CD14-positive monocyte (primary cell): ENCODE results near the gene SLC6A16. TPM values are rescaled to one million over a fixed set of nuclear protein-coding genes. Genes with fewer than 3 reads are reported as not detected.

Source experiments
- DNase-seq, 3 donors: peaks; one replicate each; pipeline ENCODE4 v3.0.0-alpha.2; 2011 to 2022
- H2AFZ ChIP-seq: 2 replicates; pipeline ENCODE4 v1.6.0; 2012; ENCODE audit warnings: mild to moderate bottlenecking, low read depth, low read length, inconsistent platforms; ENCODE audit not compliant: insufficient read depth, poor library complexity, severe bottlenecking
- H3K27ac ChIP-seq, 2 donors: 1 replicate in 1 of 2; 2 replicates in 1 of 2; pipeline ENCODE4 v1.5.1; 2012 to 2013; ENCODE audit warnings: low read length in 2 of 2, control low read depth in 1 of 2, inconsistent platforms in 1 of 2, low read depth in 1 of 2, mild to moderate bottlenecking in 1 of 2
- H3K27me3 ChIP-seq, 2 donors: one replicate each; pipeline versions ENCODE4 v1.6.0 to v1.6.1; 2011 to 2013; ENCODE audit warnings: low read length in 2 of 2; ENCODE audit not compliant: control insufficient read depth in 2 of 2, insufficient read depth in 2 of 2
- H3K36me3 ChIP-seq, 2 donors: replicated peaks in 1 of 2; 1 replicate in 1 of 2; 2 replicates in 1 of 2; pipeline versions ENCODE4 v1.5.1 to v1.6.1; 2012 to 2013; ENCODE audit warnings: low read length in 2 of 2, control low read depth in 1 of 2, inconsistent platforms in 1 of 2, mild to moderate bottlenecking in 1 of 2; ENCODE audit not compliant: insufficient read depth in 2 of 2, control insufficient read depth in 1 of 2
- H3K4me1 ChIP-seq, 2 donors: 1 replicate in 1 of 2; 2 replicates in 1 of 2; pipeline versions ENCODE4 v1.5.1 to v1.6.1; 2012 to 2013; ENCODE audit warnings: low read length in 2 of 2, control low read depth in 1 of 2, inconsistent platforms in 1 of 2, mild to moderate bottlenecking in 1 of 2, moderate library complexity in 1 of 2; ENCODE audit not compliant: insufficient read depth in 2 of 2, control insufficient read depth in 1 of 2
- H3K4me2 ChIP-seq: replicated peaks from 2 replicates; pipeline ENCODE3; 2012; ENCODE audit warnings: low read length, moderate library complexity, mild to moderate bottlenecking; ENCODE audit not compliant: poor library complexity, severe bottlenecking; ENCODE audit errors: extremely low read depth
- H3K4me3 ChIP-seq, 3 experiments: fragments of 200-600 bp in 1 of 3; sonication (generic) in 1 of 3; replicated peaks in 1 of 3; 1 replicate in 2 of 3; 2 replicates in 1 of 3; pipeline ENCODE4 v1.5.1; 2011 to 2013; ENCODE audit warnings: low read length in 3 of 3, mild to moderate bottlenecking in 3 of 3, control low read depth in 2 of 3, low read depth in 2 of 3, inconsistent platforms in 1 of 3, moderate library complexity in 1 of 3
- H3K79me2 ChIP-seq: 2 replicates; pipeline ENCODE4 v1.6.0; 2012; ENCODE audit warnings: mild to moderate bottlenecking, control low read depth, inconsistent platforms, low read length, moderate library complexity; ENCODE audit not compliant: insufficient read depth
- H3K9ac ChIP-seq: 2 replicates; pipeline ENCODE4 v1.6.0; 2017; ENCODE audit warnings: low read length, mild to moderate bottlenecking; ENCODE audit not compliant: insufficient read depth, poor library complexity, severe bottlenecking
- H3K9me3 ChIP-seq, 2 donors: replicated peaks in 1 of 2; 1 replicate in 1 of 2; 2 replicates in 1 of 2; pipeline versions ENCODE4 v1.5.1 to v1.6.1; 2012 to 2013; ENCODE audit warnings: low read length in 2 of 2, control low read depth in 1 of 2; ENCODE audit not compliant: control insufficient read depth in 1 of 2, insufficient read depth in 1 of 2
- H4K20me1 ChIP-seq: 2 replicates; pipeline ENCODE4 v1.6.0; 2012; ENCODE audit warnings: mild to moderate bottlenecking, low read length, control low read depth, moderate library complexity; ENCODE audit not compliant: insufficient read depth
- H3K27ac Mint-ChIP-seq, 7 donors: one replicate each; pipeline ENCODE4 v1.8.0; 2020; ENCODE audit warnings: mild to moderate bottlenecking in 7 of 7, mixed read lengths in 7 of 7, moderate library complexity in 6 of 7, inconsistent platforms in 2 of 7
- H3K27me3 Mint-ChIP-seq, 3 donors: one replicate each; pipeline ENCODE4 v1.8.0; 2021 to 2022; ENCODE audit warnings: low read depth in 3 of 3, mild to moderate bottlenecking in 3 of 3, mixed read lengths in 3 of 3, moderate library complexity in 3 of 3, inconsistent platforms in 1 of 3
- H3K36me3 Mint-ChIP-seq, 2 donors: one replicate each; pipeline ENCODE4 v1.8.0; 2020; ENCODE audit warnings: mixed read lengths in 2 of 2, inconsistent platforms in 1 of 2, mild to moderate bottlenecking in 1 of 2
- H3K4me1 Mint-ChIP-seq: one replicate; pipeline ENCODE4 v1.8.0; 2020; ENCODE audit warnings: mild to moderate bottlenecking, mixed read lengths
- H3K4me3 Mint-ChIP-seq, 2 donors: one replicate each; pipeline ENCODE4 v1.8.0; 2020; ENCODE audit warnings: mild to moderate bottlenecking in 2 of 2, mixed read lengths in 2 of 2, moderate library complexity in 1 of 2
- H3K9me3 Mint-ChIP-seq, 7 donors: one replicate each; pipeline ENCODE4 v1.8.0; 2020 to 2022; ENCODE audit warnings: mixed read lengths in 7 of 7, mild to moderate bottlenecking in 6 of 7, moderate library complexity in 6 of 7, inconsistent platforms in 2 of 7
- CTCF ChIP-seq: fragments of 200-600 bp; IDR thresholded peaks from one replicate; pipeline ENCODE4 v1.8.0; 2022; ENCODE audit warnings: antibody characterized with exemption, mild to moderate bottlenecking
- WGBS: methylation state at CpG from one replicate; pipeline ENCODE4 v1.1.5; 2013; ENCODE audit warnings: missing lambda C conversion rate; ENCODE audit not compliant: insufficient coverage; 5-methylcytosine and 5-hydroxymethylcytosine counted together
- intact Hi-C, 2 donors: fragments of 100-400 bp; cut with micrococcal nuclease; formaldehyde crosslinking; loops; one replicate each; pipeline versions ENCODE4 v1.15.0 to v1.15.1; 2023
- polyA plus RNA-seq, 3 donors: library from polyadenylated mRNA; depleted of rRNA in 1 of 3; unstranded in 2 of 3; stranded (reverse) in 1 of 3; fragments of 300-500 nt in 2 of 3; fragments of >200 nt in 1 of 3; fragmentation: Illumina TruSeq in 2 of 3; gene quantifications; 1 replicate in 2 of 3; 2 replicates in 1 of 3; pipeline ENCODE4 v1.2.3, GENCODE V29; 2012 to 2021

Gene SLC6A16
- polyA plus RNA-seq, 3 donors = 0.21 to 1.5 (median 0.55) TPM

- peaks cover 37% of the 10 kb centered on the region for H3K4me1 Mint-ChIP-seq
- H3K4me2 ChIP-seq = no peak overlapping the region
- no peaks in the 10 kb centered on the region for H3K9me3 ChIP-seq
- H3K36me3 ChIP-seq = no peaks in the 10 kb centered on the region
- H4K20me1 ChIP-seq = no peaks in the 10 kb centered on the region
- H3K27me3 Mint-ChIP-seq = no peaks in the 10 kb centered on the region
- no peaks in the 10 kb centered on the region for H3K79me2 ChIP-seq
- no peak for TF ChIP-seq CTCF
- H3K36me3 Mint-ChIP-seq = peaks cover 7 to 16% of the 10 kb centered on the region in 2 donors
- H3K4me1 ChIP-seq = peaks cover 30 to 38% of the 10 kb centered on the region in 2 donors
- no peak overlapping the region for H3K27ac ChIP-seq
- no peak overlapping the region for H3K9ac ChIP-seq
- no peak overlapping the region for H3K27ac Mint-ChIP-seq
- H3K9me3 Mint-ChIP-seq = peaks cover 0 to 3% (median 0%) of the 10 kb centered on the region in 7 donors
- H3K4me3 Mint-ChIP-seq = no peak overlapping the region
- H3K27me3 ChIP-seq = no peaks in the 10 kb centered on the region
- no peak overlapping the region for H3K4me3 ChIP-seq
- no peak overlapping the region for H2AFZ ChIP-seq
- intact Hi-C loops = loop anchor here in 1 of 2 donors (10.0 kb wide), 1 partner anchor 234 kb away; no protein-coding TSS in a partner anchor
- no CpG with 5 or more reads among the region's 2 CpGs for WGBS
- DNase-seq = no peak
These were observed 3.8 kb upstream of the SLC6A16 start for GRCh38 chr19:49328741-49329140.

- H3K27ac ChIP-seq = no peak overlapping the region
- intact Hi-C loops = loop anchor here in 1 of 2 donors (10.0 kb wide), 1 partner anchor 233 kb away; no protein-coding TSS in a partner anchor
- peak overlapping the region in 1 of 7 donors; percentile 61 for H3K27ac Mint-ChIP-seq
- H3K9me3 ChIP-seq = no peaks in the 10 kb centered on the region
- no peaks in the 10 kb centered on the region for H3K79me2 ChIP-seq
- peaks cover 22 to 31% of the 10 kb centered on the region in 2 donors for H3K4me1 ChIP-seq
- no peak overlapping the region for H3K4me3 ChIP-seq
- no peaks in the 10 kb centered on the region for H4K20me1 ChIP-seq
- H3K4me1 Mint-ChIP-seq = peaks cover 30% of the 10 kb centered on the region
- H3K36me3 Mint-ChIP-seq = peaks cover 7 to 16% of the 10 kb centered on the region in 2 donors
- no peaks in the 10 kb centered on the region for H3K27me3 ChIP-seq
- H2AFZ ChIP-seq = no peak overlapping the region
- peak in 2 of 3 donors; percentile 37 to 43 for DNase-seq
- H3K9me3 Mint-ChIP-seq = peaks cover 0 to 3% (median under 1%) of the 10 kb centered on the region in 7 donors
- no peak overlapping the region for H3K9ac ChIP-seq
- peak; percentile 89 for TF ChIP-seq CTCF
- H3K4me3 Mint-ChIP-seq = no peak overlapping the region
- no peaks in the 10 kb centered on the region for H3K27me3 Mint-ChIP-seq
- H3K36me3 ChIP-seq = no peaks in the 10 kb centered on the region
- 49% methylated on average over 2 of the region's 2 CpGs for WGBS
- H3K4me2 ChIP-seq = no peak overlapping the region
These were observed 3.0 kb upstream of the SLC6A16 start for GRCh38 chr19:49327878-49328544.
